Loucy (cell line): ENCODE measurements around the gene HOXA7.

Experiments
- H2AFZ ChIP-seq: fragments of 200-600 bp; sonication (generic); 2 replicates; pipeline ENCODE4 v1.6.0; 2016; ENCODE audit warnings: antibody characterized with exemption, mild to moderate bottlenecking, low read length, moderate library complexity
- H3F3A ChIP-seq: fragments of 200-600 bp; 2 replicates; pipeline ENCODE4 v1.6.0; 2016; ENCODE audit warnings: antibody characterized with exemption, low read depth, mild to moderate bottlenecking
- H3K27me3 ChIP-seq: fragments of 200-600 bp; sonication (generic); 2 replicates; pipeline ENCODE4 v1.6.1; 2014; ENCODE audit warnings: low read length, mild to moderate bottlenecking; ENCODE audit not compliant: insufficient read depth, poor library complexity, severe bottlenecking
- H3K36me3 ChIP-seq: fragments of 200-600 bp; sonication (generic); 2 replicates; pipeline ENCODE4 v1.6.1; 2016; ENCODE audit warnings: low read length; ENCODE audit not compliant: insufficient read depth
- H3K4me1 ChIP-seq: fragments of 200-600 bp; sonication (generic); 2 replicates; pipeline ENCODE4 v1.5.1; 2014; ENCODE audit warnings: low read length, mild to moderate bottlenecking; ENCODE audit not compliant: insufficient read depth, poor library complexity, severe bottlenecking
- H3K4me2 ChIP-seq: fragments of 200-600 bp; sonication (generic); 2 replicates; pipeline ENCODE4 v1.6.0; 2014; ENCODE audit warnings: antibody characterized with exemption, low read length, low read depth, mild to moderate bottlenecking; ENCODE audit not compliant: poor library complexity, severe bottlenecking
- H3K4me3 ChIP-seq: fragments of 200-600 bp; sonication (generic); 2 replicates; pipeline ENCODE4 v1.5.1; 2014; ENCODE audit warnings: low read length, mild to moderate bottlenecking, mixed read lengths; ENCODE audit not compliant: poor library complexity, severe bottlenecking
- H3K79me2 ChIP-seq: fragments of 200-600 bp; sonication (generic); 2 replicates; pipeline ENCODE4 v1.6.1; 2014; ENCODE audit warnings: low read length; ENCODE audit not compliant: insufficient read depth
- H3K9ac ChIP-seq: fragments of 200-600 bp; sonication (generic); 2 replicates; pipeline ENCODE4 v1.6.0; 2014; ENCODE audit warnings: mild to moderate bottlenecking, low read depth, low read length, moderate library complexity; ENCODE audit not compliant: poor library complexity, severe bottlenecking
- H3K9me2 ChIP-seq: fragments of 200-600 bp; sonication (generic); replicated peaks from 2 replicates; pipeline ENCODE4 v1.6.1; 2016; ENCODE audit warnings: low read depth, low read length, mixed read lengths
- H3K9me3 ChIP-seq: fragments of 200-600 bp; sonication (generic); 2 replicates; pipeline ENCODE4 v1.6.1; 2014; ENCODE audit warnings: mild to moderate bottlenecking, antibody characterized with exemption, low read length, low read depth; ENCODE audit not compliant: insufficient read depth
- H4K20me1 ChIP-seq: fragments of 200-600 bp; sonication (generic); 2 replicates; pipeline ENCODE4 v1.6.0; 2014; ENCODE audit warnings: antibody characterized with exemption, low read length, mild to moderate bottlenecking; ENCODE audit not compliant: insufficient read depth, poor library complexity, severe bottlenecking
- EZH2phosphoT487 ChIP-seq: fragments of 200-600 bp; IDR thresholded peaks from 2 replicates; pipeline ENCODE4 v1.6.1; 2018; ENCODE audit warnings: antibody characterized with exemption, mild to moderate bottlenecking, moderate library complexity, borderline replicate concordance
- TF ChIP-seq, protein P1 (sequence below): fragments of 200-600 bp; sonication (generic); conservative IDR thresholded peaks from 2 replicates; pipeline ENCODE4 v1.5.1; 2014; ENCODE audit warnings: mild to moderate bottlenecking, antibody characterized with exemption, low read length

Gene HOXA7

DNA sequence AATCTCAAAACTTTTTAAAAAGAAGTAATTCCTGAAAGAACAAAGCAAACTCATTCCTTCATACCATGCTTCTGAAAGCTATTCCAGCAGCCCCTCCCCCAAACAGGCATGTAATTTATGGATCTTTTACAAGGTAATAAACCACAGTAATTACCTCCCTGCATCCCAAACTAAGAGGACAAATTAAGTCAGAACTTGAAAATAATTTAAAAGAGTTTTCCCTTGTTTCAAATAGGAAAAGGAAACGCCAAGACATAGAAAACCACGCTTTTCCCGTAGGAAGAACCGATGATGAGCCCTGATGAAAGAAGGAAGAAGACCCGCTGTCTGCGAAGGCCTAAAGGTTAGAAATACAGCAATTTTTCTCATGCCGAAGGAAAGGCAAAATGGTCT is 34.8 kb downstream of the HOXA7 start:
- no peak overlapping the region for H3K4me2 ChIP-seq
- no peak overlapping the region for H3K4me3 ChIP-seq
- H4K20me1 ChIP-seq, result peaks cover 52% of the 10 kb centered on the region
- H2AFZ ChIP-seq, result no peak overlapping the region
- TF ChIP-seq, protein P1, sequence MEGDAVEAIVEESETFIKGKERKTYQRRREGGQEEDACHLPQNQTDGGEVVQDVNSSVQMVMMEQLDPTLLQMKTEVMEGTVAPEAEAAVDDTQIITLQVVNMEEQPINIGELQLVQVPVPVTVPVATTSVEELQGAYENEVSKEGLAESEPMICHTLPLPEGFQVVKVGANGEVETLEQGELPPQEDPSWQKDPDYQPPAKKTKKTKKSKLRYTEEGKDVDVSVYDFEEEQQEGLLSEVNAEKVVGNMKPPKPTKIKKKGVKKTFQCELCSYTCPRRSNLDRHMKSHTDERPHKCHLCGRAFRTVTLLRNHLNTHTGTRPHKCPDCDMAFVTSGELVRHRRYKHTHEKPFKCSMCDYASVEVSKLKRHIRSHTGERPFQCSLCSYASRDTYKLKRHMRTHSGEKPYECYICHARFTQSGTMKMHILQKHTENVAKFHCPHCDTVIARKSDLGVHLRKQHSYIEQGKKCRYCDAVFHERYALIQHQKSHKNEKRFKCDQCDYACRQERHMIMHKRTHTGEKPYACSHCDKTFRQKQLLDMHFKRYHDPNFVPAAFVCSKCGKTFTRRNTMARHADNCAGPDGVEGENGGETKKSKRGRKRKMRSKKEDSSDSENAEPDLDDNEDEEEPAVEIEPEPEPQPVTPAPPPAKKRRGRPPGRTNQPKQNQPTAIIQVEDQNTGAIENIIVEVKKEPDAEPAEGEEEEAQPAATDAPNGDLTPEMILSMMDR, result no peak
- no peak for TF ChIP-seq EZH2phosphoT487
- peaks cover 98% of the 10 kb centered on the region; the same call in 1 of the 2 replicates for H3K36me3 ChIP-seq
- H3K9me3 ChIP-seq, result no peaks in the 10 kb centered on the region
- peaks cover 99% of the 10 kb centered on the region for H3K79me2 ChIP-seq
- H3K27me3 ChIP-seq, result no peaks in the 10 kb centered on the region
- H3K4me1 ChIP-seq, result no peaks in the 10 kb centered on the region
- H3K9me2 ChIP-seq, result no peaks in the 10 kb centered on the region
- H3F3A ChIP-seq, result no peaks in the 10 kb centered on the region
- no peak overlapping the region for H3K9ac ChIP-seq

DNA sequence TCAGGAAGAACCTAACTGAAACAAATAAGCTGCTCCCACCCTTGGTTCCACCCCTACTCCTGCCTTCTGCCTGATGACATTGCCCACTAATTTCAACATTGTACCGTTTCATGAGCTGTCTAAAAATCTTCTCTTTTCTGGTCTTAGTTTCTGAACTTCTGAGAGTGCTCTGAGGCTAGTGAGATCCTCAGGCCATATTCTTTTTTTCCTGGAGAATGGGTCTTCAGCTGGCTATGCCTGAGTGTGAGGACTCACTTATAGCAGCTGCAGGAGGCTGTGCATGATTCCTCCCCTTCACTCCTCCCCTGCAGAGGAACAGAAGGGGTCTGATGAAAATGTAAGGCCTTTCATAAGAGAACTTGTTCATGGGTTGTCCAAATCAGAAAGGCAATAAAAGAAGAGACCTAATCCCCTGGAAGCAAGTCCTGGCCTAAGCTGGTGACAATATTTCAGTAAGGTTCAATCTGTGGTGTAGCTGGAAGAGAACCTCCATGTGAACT is 37.0 kb downstream of the HOXA7 start:
- Histone ChIP-seq H3K4me1 (no peaks in the 10 kb centered on the region), H3K9me3 (no peaks in the 10 kb centered on the region), H3K36me3 (peaks cover 96% of the 10 kb centered on the region; the same call in 1 of the 2 replicates), H3K9me2 (no peaks in the 10 kb centered on the region), H2AFZ (no peak overlapping the region), H4K20me1 (peaks cover 46% of the 10 kb centered on the region), H3K4me3 (no peak overlapping the region), H3K4me2 (no peak overlapping the region), H3K79me2 (peaks cover 98% of the 10 kb centered on the region), H3F3A (no peaks in the 10 kb centered on the region), H3K9ac (no peak overlapping the region), H3K27me3 (no peaks in the 10 kb centered on the region)
- TF ChIP-seq EZH2phosphoT487, result no peak
- TF ChIP-seq, protein P1, result no peak

GRCh38 chr7:27118580-27118979 is 37.9 kb downstream of the HOXA7 start:
- Histone ChIP-seq H2AFZ (no peak overlapping the region), H3K27me3 (no peaks in the 10 kb centered on the region)

More at GRCh38 chr7:27118580-27118979, 37.9 kb downstream of the HOXA7 start:
- H3K4me2 ChIP-seq, result no peak overlapping the region
- TF ChIP-seq, protein P1, result no peak
- no peak overlapping the region for H3K4me3 ChIP-seq
- H3K9me3 ChIP-seq, result no peaks in the 10 kb centered on the region
- peaks cover 90% of the 10 kb centered on the region; the same call in 1 of the 2 replicates for H3K36me3 ChIP-seq
- peaks cover 95% of the 10 kb centered on the region for H3K79me2 ChIP-seq
- no peak overlapping the region for H3K9ac ChIP-seq
- peaks cover 48% of the 10 kb centered on the region for H4K20me1 ChIP-seq
- H3K9me2 ChIP-seq, result no peaks in the 10 kb centered on the region
- H3F3A ChIP-seq, result no peaks in the 10 kb centered on the region
- no peaks in the 10 kb centered on the region for H3K4me1 ChIP-seq
